AG10803 (cell line): ENCODE data around the gene PCSK1.
A peak's percentile ranks its signal among the peaks of the same experiment; 100 is the strongest.
"Not testable (repeated sequence)": the region's sequence is repeated elsewhere in the genome, so short reads cannot be mapped to it uniquely, and the experiment has no call there.

Experiments used
- DNase-seq: peaks from one replicate; pipeline ENCODE4 v3.0.0; 2010; ENCODE audit warnings: low read depth
- H3K4me3 ChIP-seq: 2 replicates; pipeline ENCODE4 v1.5.1; 2011; ENCODE audit warnings: mild to moderate bottlenecking, low read length, control low read depth
- TF ChIP-seq, protein P1 (sequence below): conservative IDR thresholded peaks from 2 replicates; pipeline ENCODE4 v1.5.1; 2011; ENCODE audit warnings: mild to moderate bottlenecking, low read length, control low read depth, inconsistent platforms

Gene PCSK1

DNA sequence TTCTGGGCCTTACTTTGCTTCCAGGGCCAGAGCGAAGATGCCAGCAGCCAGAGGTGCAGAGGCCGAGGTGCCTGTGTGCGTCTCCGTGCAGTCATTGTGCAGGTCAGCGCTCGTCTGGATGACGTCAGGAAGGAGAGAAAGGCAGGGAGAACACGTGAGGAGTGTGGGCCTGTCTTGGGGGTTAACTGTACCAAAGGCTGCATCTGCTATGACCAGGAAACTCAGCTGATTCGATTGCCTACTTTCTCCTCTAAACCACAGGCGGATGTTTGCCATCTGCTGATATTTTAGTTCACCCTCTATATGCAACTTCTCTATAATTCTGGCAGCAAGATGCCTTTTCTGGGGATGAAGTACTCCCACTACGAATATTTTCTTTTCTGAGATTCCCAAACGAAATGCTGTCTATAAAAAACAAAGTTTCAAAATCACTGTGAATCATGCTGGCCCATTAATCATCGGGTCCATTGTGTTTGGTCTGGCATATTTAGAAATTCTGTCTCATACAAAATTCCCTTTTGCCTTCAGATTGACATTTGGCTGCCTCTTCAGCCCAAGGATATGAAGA is 24.8 kb downstream of the PCSK1 start:
- TF ChIP-seq, protein P1, sequence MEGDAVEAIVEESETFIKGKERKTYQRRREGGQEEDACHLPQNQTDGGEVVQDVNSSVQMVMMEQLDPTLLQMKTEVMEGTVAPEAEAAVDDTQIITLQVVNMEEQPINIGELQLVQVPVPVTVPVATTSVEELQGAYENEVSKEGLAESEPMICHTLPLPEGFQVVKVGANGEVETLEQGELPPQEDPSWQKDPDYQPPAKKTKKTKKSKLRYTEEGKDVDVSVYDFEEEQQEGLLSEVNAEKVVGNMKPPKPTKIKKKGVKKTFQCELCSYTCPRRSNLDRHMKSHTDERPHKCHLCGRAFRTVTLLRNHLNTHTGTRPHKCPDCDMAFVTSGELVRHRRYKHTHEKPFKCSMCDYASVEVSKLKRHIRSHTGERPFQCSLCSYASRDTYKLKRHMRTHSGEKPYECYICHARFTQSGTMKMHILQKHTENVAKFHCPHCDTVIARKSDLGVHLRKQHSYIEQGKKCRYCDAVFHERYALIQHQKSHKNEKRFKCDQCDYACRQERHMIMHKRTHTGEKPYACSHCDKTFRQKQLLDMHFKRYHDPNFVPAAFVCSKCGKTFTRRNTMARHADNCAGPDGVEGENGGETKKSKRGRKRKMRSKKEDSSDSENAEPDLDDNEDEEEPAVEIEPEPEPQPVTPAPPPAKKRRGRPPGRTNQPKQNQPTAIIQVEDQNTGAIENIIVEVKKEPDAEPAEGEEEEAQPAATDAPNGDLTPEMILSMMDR = no peak
- H3K4me3 ChIP-seq = no peak overlapping the region
- DNase-seq = peak; percentile 81

DNA sequence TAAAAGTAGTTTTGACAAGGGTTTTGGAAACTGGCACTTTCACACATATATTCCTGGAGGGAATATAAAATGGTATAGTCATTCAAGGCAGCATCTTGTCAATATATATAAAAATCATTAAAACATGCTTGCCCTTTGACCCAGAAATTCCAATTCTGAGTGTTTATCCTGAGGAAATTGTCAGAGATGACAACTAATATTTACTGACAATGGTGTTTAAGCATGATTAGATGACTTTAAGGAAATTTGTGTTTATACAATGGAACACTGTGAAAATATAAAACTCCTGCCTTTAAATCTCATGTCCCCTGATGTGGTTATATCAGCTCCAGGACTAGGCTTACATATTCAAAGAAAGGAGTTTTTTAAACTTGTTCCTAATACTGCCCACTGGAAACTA is 25.6 kb downstream of the PCSK1 start:
- H3K4me3 ChIP-seq = no peak overlapping the region
- TF ChIP-seq, protein P1 = no peak
- DNase-seq = no peak

DNA sequence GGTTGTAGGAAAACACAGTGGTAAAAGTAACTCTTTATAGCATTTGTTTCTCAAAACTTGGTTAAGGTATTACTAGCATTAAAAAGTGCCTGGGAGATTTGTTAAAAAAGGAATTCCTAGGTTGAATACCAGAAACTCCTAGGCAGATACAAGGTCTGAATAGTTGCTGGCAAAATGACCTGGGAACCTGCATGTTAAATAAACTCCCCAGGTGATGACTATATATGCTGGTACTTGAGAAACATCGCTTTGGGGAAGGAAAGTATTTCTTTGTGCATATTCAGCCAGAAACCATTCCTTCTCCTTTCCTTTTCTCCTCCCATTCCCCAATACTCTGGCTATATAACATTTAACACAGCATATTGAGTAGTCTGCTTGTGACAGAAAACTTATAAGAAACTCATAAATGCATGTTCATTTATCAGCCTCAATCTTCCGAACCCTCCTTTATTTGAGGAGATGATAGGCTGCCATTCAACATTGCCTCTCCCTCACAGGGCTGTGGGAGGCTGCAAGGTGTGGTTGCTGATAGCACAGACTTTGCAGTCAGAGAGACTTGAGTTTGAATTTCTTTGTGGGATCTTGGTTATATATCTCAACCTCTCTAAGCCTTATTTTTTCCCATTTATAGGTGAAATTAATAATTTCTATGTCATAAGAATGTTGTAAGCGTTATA is 28.7 kb downstream of the PCSK1 start:
- no peak for DNase-seq
- H3K4me3 ChIP-seq = no peak overlapping the region
- TF ChIP-seq, protein P1 = no peak

DNA sequence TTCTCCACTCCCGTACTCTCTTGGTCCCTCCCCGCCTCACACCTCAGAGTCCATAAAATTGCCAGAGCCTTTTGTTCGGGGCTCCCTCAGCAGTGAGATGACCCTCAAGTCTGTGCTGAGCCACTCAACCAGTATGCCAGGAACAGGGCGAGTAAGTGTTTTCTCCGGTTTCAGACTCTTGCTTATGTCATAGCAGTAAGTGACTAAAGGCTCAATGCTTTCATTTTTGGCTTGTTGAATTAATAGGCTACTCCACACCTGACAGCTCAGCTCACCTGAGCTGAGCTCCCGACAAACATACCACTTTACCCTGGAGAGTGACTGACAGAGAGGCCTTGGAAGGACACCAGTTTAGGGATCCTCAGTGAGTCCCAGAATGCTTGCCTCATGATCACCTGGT is 30.5 kb downstream of the PCSK1 start:
- TF ChIP-seq, protein P1 = no peak
- DNase-seq = no peak
- no peak overlapping the region for H3K4me3 ChIP-seq

DNA sequence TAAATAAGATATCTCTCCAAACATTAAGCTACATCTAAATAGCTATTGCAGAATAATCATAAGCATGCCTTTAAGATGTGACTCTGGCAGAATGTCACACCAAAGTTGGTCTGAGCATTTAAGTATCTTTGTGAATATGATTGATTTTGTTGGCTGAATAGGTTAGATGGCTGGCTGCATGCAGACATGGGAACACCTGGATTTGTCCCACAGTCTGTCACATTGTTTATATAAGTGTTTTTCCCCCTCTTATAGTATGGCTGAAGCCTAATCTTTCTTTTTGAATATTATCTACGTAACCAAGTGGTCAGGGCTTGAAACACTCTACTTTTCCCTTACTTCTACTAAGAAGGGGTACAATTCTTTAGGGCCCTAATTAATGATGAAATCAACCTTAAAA is 36.2 kb downstream of the PCSK1 start:
- TF ChIP-seq, protein P1 = no peak
- no peak overlapping the region for H3K4me3 ChIP-seq
- no peak for DNase-seq

DNA sequence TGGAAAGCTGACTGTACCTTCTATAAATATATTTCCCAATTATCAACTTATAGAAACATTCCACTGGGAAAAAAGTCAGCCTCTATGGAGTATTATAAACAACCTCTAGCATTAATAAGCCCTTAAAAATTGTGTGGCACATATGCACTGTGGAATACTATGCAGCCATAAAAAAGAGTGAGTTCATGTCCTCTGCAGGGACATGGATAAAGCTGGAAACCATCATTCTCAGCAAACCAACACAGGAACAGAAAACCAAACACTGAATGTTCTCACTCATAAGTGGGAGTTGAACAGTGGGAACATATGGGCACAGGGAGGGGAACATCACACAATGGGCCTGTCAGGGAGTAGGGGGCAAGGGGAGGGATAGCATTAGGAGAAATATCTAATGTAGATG is 37.8 kb downstream of the PCSK1 start:
- not testable (repeated sequence) for DNase-seq, H3K4me3 ChIP-seq

DNA sequence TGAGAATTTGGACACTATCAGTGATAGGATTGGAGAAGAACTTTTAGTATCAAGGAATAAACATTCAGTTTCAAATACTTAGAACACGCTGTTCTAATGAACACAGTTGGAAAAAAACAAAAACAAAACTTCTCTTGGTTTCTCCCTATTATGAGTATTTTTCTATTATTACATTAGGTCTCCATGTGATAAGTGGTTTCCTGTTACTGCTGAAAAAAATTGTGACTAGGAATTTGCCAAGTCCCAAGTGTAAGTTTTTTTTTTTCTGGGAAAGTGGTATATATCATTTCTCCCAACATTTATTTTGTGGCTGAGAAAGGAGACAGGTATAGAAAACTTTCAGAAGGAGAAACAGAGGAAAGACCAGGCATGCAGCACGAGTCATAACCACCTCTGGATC is 41.1 kb downstream of the PCSK1 start:
- TF ChIP-seq, protein P1 = no peak
- DNase-seq = no peak
- H3K4me3 ChIP-seq = no peak overlapping the region
